ENCODE measurements around the gene CRYM. TPM values are rescaled to one million over a fixed set of nuclear protein-coding genes. Genes with fewer than 3 reads are reported as not detected.
A peak's percentile ranks its signal among the peaks of the same experiment; 100 is the strongest.
"Not testable (repeated sequence)": the region's sequence is repeated elsewhere in the genome, so short reads cannot be mapped to it uniquely, and the experiment has no call there.

The CRYM gene
- 4.8 TPM for total RNA-seq
- long read RNA-seq, partial matches to known transcripts = 5 of 5 reads
- long read RNA-seq, other reads (novel, unspliced or antisense) = 0 of 5 reads

DNA sequence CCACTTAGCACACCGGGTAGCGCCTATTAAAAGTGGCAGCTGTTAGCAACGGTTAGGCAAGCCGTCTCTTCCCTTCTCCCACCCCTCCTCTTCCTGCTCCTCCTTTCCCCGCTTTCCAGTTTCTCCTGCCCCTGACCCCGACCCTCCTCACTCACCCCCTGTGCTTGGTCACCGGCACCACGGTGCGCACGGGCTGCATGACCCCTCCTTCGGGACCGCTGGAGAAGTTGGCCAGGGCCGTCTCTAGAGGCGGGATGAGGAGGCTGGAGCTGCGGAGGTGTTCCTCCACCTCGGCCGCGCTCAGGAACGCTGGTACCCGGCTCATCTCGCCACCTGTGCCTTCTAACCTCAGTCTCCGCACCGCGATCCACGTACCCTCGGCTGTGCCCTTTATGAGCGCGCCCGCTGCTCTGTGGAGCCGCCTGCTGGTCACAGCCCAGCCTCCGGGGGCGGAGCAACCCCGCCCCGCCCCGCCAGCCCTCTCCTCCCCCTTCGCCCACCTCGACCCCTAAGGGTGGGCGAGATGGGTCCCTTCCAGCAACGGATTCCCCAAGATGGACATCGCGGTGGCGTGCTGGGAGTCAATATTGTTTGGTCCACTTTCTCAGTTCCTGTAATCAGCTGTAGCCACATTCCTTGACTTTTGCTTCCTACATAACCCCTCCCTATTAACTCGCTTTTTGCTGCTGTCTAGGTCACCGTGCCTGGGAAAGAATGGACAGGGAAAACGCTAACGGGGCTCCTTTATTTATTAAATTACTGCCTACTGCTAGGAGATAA is at the start of gene CRYM:
Gene CRYM, minus strand, starts transcription at position 364 of the 780 bp plus-strand sequence. Its CDS starts 39 bp downstream, at position 325.
- ATAC-seq = peak; percentile 97
- peak; percentile 83 for DNase-seq

DNA sequence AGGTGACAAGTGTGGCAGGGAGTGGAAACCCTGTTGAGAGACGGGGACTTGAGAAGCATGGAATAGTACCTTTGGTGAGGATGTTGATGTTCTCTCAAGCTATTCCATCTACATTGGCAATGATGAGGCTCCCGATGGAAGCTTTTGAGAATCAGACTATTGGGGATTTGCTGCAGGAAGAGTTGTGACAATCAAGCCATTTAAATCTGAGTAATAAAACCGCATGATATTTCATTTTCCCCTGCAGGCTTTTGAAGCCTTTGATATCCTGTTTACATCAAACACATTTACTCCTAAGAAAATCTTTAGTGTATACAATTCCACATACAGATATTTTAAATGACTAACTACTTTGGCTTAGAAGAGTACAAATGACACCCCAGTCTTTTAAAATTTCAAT is 49.0 kb upstream of the CRYM start:
- no peaks in the 10 kb centered on the region for H3K4me1 ChIP-seq
- H3K9me3 ChIP-seq = no peaks in the 10 kb centered on the region
- H3K4me3 ChIP-seq = no peak overlapping the region
- H3K36me3 ChIP-seq = no peaks in the 10 kb centered on the region
- no peaks in the 10 kb centered on the region for H3K27me3 ChIP-seq
- ATAC-seq = no peak
- intact Hi-C loops (cut with DNase I) = no loop called here
- no peak for DNase-seq
- TF ChIP-seq, protein P1, sequence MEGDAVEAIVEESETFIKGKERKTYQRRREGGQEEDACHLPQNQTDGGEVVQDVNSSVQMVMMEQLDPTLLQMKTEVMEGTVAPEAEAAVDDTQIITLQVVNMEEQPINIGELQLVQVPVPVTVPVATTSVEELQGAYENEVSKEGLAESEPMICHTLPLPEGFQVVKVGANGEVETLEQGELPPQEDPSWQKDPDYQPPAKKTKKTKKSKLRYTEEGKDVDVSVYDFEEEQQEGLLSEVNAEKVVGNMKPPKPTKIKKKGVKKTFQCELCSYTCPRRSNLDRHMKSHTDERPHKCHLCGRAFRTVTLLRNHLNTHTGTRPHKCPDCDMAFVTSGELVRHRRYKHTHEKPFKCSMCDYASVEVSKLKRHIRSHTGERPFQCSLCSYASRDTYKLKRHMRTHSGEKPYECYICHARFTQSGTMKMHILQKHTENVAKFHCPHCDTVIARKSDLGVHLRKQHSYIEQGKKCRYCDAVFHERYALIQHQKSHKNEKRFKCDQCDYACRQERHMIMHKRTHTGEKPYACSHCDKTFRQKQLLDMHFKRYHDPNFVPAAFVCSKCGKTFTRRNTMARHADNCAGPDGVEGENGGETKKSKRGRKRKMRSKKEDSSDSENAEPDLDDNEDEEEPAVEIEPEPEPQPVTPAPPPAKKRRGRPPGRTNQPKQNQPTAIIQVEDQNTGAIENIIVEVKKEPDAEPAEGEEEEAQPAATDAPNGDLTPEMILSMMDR (IDR thresholded peaks at IDR 0.05) = no peak
- H3K27ac ChIP-seq = no peak overlapping the region

More for the DNA sequence above, at the start of gene CRYM:
- H3K4me1 ChIP-seq = no peaks in the 10 kb centered on the region
- no peaks in the 10 kb centered on the region for H3K9me3 ChIP-seq
- H3K4me3 ChIP-seq = peak within 1 kb of the TSS; percentile 47
- TF ChIP-seq, protein P1 (IDR thresholded peaks at IDR 0.05) = peak; percentile 75
- no peak within 1 kb of the TSS for H3K27ac ChIP-seq
- peaks cover 33% of the 10 kb centered on the region for H3K27me3 ChIP-seq
- no peaks in the 10 kb centered on the region for H3K36me3 ChIP-seq
- intact Hi-C loops (cut with DNase I) = no loop called here

DNA sequence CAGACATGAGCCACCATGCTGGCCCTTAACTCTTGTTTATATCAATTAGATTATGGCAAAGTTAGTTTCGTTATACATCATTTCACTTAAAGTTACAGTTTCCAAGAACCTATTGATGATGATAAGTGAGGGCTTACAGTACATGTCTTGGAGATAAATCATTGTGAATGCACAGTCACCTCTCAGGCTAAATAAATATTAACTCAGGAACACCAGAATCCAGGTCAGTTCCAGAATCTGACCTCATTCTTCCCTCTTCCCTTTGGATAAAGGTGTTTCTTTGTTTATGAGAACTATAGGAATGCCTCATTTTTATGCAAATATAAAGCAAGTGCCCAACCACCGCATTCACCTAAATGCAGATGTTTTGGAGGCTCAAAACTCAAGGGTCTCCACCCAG is 48.4 kb upstream of the CRYM start:
- no peak overlapping the region for H3K4me3 ChIP-seq
- intact Hi-C loops (cut with DNase I) = no loop called here
- ATAC-seq (no peak), DNase-seq (no peak)
- no peaks in the 10 kb centered on the region for H3K4me1 ChIP-seq
- no peaks in the 10 kb centered on the region for H3K9me3 ChIP-seq
- no peaks in the 10 kb centered on the region for H3K27me3 ChIP-seq
- no peaks in the 10 kb centered on the region for H3K36me3 ChIP-seq
- TF ChIP-seq, protein P1 (IDR thresholded peaks at IDR 0.05) = no peak
- H3K27ac ChIP-seq = no peak overlapping the region

DNA sequence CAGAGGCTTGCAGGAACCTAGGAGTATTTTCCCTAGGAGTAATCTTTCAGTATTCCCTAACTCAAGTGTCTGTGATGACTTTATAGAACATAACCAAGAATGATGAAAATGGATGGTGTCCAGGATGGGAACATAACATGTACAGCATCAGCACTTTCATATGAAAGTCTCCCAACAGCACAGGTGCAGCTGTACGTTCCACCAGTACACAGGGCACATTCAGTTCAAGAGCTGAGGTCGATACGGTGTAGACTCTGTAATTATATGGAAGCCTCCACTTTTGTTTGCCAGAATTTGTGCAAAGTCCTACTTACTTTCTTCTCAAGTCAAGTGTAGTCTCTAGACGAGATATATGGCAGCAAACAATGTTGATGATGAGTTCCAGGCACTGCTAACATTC is 46.2 kb upstream of the CRYM start:
- DNase-seq = no peak
- no peak overlapping the region for H3K4me3 ChIP-seq
- H3K27me3 ChIP-seq = no peaks in the 10 kb centered on the region
- no peaks in the 10 kb centered on the region for H3K36me3 ChIP-seq
- TF ChIP-seq, protein P1 (IDR thresholded peaks at IDR 0.05) = no peak
- no peaks in the 10 kb centered on the region for H3K4me1 ChIP-seq
- H3K9me3 ChIP-seq = no peaks in the 10 kb centered on the region
- ATAC-seq = no peak
- no peak overlapping the region for H3K27ac ChIP-seq
- intact Hi-C loops (cut with DNase I) = no loop called here

DNA sequence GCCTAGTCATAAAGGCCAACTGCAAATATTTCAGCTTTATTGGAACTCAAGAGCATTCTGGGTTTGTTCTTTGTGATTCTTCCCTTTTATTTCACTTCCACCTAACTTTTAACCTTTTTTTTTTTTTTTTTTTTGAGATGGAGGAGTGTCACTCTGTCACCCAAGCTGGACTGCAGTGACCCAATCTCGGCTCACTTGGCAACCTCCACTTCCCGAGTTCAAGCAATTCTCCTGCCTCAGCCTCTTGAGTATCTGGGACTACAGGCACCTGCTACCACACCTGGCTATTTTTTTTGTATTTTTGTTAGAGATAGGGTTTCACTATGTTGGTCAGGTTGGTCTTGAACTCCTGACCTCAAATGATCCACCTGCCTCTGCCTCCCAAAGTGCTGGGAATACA is 44.2 kb upstream of the CRYM start:
- H3K9me3 ChIP-seq; ATAC-seq; H3K36me3 ChIP-seq; DNase-seq; H3K4me3 ChIP-seq; H3K27ac ChIP-seq; H3K27me3 ChIP-seq; H3K4me1 ChIP-seq; intact Hi-C loops (cut with DNase I): not testable (repeated sequence)

DNA sequence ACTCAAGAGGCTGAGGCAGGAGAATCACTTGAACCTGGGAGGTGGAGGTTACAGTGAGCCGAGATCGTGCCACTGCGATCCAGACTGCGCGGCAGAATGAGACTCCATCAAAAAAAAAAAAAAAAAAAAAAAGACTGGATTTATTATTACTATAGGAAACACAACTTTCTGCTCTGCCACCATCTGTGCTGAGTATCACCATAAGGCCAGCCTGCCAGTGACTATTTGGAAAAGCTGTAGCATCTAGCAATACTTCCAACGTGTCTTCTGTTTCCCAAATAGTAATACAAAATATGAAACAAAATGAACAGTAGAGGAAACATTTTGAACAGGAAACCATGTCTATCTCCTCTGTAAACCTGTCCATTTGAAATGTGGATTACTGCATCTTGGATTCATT is 43.6 kb upstream of the CRYM start:
- Histone ChIP-seq H3K27ac (no peak overlapping the region), H3K27me3 (no peaks in the 10 kb centered on the region), H3K4me1 (no peaks in the 10 kb centered on the region), H3K36me3 (no peaks in the 10 kb centered on the region), H3K9me3 (no peaks in the 10 kb centered on the region), H3K4me3 (no peak overlapping the region)
- no peak for DNase-seq
- ATAC-seq = no peak
- TF ChIP-seq, protein P1 (IDR thresholded peaks at IDR 0.05) = no peak
- intact Hi-C loops (cut with DNase I) = no loop called here

Data from upper lobe of right lung (tissue), 1 donor.